ENCODE results near the gene SORCS1.
"Not testable (repeated sequence)": the region's sequence is repeated elsewhere in the genome, so short reads cannot be mapped to it uniquely, and the experiment has no call there.

The SORCS1 gene

DNA sequence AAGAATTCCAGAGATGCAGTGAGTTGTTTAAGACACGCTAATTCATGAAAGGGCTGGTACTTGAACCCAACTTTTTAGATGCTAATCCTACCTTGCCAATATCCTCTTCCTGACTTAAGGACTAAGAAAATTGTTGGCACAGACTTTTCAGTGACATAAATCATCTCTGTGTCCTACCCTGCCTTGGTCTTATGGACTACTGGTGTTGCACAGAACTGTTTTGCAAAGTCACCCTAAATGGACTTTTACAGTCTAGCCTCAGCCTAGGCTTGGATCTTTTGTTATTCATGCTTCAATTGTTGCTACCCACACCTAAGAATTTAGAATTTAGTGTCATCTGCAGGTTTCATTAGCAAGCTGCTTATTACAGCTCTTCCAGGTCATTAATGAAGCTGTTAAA, 112.7 kb downstream of the SORCS1 start:
- DNase-seq (ENCODE audit: low read depth, low spot score): no peak

DNA sequence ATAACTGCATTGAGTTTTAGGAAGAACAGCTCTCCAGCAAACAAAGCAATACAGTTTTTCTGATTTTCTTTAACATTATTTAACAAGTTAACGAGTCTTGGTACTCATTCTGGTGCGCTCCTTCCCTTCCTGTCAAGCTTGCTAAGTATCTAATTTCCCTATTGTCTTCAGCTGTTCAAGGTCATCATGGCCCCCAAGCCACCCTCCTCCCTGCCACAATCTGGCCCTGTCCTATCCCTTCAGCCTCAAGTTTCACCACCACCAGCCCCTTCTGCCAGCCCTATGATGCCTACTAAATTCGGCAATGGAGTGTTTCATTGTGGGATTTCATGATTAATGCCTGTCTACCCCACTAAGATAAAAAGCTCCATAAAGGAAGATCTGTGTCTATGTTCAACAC, 121.0 kb downstream of the SORCS1 start:
- DNase-seq (ENCODE audit: low read depth, low spot score): no peak

- no peak for DNase-seq (ENCODE audit: low read depth, low spot score)
Observed at GRCh38 chr10:107037192-107038122, 127.0 kb downstream of the SORCS1 start.

DNA sequence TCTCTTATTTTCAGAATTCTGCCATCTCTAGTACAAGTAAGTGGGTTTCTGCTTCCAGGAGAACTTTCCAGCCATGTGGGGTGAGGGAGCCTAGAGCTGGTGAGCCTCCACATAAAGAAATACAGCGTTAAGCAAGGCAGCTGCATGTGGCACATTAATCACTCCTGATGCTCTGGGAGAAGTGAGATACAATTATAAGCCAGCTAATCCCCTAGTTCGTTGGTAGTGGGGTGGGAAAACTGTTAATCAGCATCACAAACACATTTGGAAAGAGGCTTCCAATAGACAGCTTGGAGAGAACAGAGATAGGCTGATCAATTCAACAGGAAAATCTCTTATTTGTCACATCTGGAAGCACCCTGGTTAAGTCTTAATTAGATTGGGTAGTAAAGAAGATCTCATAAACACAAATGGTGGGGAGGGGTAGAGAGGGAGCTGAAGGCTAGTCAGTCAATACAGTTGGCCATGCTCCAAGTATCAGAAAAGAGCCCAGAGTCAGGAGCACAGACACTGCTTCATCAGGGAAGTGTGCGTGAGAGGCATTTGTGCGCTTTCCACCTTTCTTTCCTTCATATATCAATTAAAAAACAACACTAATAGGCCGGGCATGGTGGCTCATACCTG, 130.6 kb downstream of the SORCS1 start:
- no peak for DNase-seq (ENCODE audit: low read depth, low spot score)

DNA sequence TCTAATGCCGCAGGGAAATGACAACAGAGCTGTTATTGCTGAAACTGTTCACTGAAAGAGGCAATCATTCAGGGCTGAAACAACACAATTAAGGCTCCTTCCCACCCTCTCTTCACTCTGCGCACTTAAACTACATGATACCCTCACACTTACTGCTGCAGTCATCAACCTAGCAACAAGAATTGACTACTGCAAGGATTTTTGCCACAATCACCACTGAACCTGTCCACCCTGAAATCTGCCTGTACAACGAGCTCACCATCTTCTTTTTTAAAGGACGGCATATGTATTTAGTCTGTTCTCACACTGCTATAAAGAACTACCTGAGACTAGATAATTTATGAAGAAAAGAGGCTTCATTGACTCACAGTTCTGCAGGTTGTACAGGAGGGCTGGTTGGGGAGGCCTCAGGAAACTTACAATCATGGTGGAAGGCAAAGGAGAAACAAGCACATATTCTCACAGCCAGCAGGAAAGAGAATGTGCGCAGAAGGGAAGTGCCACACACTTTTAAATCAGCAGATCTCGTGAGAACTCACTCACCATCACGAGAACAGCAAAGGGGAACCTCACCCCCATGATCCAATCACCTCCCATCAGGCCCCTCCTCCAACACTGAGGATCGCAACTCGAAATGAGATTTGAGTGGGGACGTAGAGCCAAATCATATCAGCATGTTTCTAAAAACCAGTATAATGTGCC, 131.7 kb downstream of the SORCS1 start:
- no peak for DNase-seq (ENCODE audit: low read depth, low spot score)

- DNase-seq (ENCODE audit: low read depth, low spot score): no peak
Observed at GRCh38 chr10:107031931-107032699, 132.4 kb downstream of the SORCS1 start.

DNA sequence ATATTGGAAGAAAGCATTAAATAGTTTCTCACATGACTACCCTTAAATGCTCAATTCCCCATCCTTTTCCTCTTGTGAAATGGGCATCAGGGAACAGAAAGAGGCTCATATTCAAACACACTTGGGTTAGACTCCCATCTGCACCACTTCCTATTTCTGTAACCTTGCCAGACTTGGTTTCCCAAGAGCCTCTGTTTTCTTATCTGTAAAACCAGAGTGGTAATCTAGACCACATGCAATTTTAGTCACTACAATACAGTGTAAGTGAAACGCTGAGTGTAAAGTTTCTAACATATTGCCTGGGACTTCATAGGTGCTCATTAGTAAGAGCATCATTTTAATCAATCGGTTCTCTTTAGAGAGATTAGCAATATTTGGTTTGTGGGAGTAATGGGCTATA, 136.3 kb downstream of the SORCS1 start:
- no peak for DNase-seq (ENCODE audit: low read depth, low spot score)

DNA sequence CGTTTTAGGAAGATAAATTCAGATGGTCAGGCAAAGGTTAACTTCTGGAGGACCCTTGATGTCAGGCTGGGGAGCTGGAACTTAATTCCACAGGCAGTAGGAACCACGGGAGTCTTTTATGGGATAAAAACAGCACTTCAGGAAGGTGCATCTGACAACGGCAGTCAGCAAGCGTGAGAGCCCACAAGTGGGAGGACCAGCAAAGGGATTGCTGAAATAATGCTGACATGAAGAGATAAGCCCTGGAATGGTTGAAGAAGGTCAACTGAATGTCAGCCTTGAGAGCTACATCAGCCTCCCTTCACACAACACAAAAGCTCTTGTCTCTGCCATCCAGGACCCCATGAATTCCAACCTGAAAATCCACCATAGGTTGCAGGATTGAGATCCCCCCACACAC, 138.8 kb downstream of the SORCS1 start:
- no peak for DNase-seq (ENCODE audit: low read depth, low spot score)

DNA sequence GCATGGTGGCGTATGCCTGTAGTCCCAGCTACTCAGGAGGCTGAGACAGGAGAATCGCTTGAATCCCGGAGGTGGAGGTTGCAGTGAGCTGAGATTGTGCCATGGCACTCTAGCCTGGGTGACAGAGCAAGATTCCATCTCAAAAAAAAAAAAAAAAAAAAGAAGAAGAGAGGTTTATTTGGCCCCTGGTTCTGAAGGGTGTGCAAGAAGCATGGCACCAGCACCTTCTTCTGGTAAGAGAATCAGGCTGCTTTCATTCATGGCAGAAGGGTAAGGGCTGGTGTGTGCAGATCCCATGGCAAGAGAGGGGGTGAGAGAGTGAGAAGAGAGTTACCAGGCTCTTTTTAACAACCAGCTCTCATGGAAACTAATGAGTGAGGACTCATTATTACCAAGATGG, 140.5 kb downstream of the SORCS1 start:
- DNase-seq (ENCODE audit: low read depth, low spot score): not testable (repeated sequence)

DNA sequence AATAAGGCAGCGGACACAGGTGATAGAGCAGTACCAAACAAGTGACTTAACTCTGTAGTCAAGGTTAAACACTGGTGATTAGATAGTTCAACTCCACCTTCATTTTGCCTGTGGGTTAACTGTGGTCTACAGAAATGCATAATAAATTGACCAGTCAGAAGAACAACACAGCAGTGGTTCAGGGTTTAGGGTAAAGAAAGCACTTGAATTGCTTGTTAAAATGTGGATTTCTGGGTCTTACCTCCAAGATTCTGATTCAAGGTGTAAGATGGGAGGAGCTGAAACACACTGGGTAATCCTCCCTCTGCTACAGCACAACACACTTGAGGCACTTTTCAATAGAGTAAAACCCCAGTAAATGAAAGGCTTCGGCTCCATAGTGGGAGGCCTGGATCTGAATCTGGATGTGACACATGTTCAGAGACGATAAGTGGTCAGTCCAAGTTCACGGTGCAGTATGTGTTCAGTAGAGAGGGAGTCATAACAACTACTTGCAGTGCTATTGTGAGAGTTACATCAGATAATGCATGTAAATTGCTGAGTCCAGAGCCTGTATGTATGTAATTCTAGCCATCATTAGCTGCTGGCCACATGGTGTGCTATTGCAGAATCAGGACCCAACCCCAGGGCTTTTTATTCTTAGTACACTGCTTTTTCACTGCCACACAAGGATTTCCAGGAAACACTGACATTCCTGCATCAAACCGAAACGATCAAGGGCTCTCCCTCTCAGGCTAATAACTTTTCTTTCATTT, 141.7 kb downstream of the SORCS1 start:
- DNase-seq (ENCODE audit: low read depth, low spot score): no peak

- DNase-seq (ENCODE audit: low read depth, low spot score): no peak
Observed at GRCh38 chr10:107019154-107019553, 145.4 kb downstream of the SORCS1 start.

DNA sequence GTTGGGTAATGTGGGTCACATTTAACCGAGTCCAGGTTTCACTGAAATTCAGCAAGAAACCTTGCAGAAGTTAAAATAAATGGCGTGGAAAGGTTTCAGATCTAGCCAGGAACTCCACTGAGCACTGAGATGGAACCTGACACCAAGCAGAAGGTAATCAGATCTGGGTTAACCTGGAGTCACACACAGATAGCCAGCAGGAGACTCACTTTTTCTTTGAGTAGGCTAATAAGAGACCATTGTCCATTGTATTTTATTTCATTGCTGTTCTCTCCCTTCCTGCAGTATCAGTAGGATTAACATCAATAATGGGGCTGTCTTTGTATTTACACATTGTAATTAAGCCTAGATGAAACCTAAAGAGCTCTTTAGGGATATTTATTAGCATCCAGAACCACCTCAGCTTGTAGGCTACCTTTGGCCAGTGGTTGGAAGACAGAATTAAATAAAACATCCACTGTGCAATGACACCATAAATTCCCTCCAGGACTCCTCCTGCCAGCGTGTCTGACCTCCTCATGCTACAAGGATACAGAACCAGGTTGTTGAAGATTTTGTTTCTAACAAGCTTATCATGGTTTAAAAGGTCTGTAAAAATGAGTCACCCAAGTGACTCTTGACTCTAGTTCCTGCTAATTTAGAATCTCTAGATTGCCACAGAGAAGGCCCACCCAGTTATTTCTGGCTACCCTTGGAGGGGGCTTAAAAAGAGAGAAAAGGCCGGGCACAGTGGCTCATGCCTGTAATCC, 151.1 kb downstream of the SORCS1 start:
- DNase-seq (ENCODE audit: low read depth, low spot score): no peak

DNA sequence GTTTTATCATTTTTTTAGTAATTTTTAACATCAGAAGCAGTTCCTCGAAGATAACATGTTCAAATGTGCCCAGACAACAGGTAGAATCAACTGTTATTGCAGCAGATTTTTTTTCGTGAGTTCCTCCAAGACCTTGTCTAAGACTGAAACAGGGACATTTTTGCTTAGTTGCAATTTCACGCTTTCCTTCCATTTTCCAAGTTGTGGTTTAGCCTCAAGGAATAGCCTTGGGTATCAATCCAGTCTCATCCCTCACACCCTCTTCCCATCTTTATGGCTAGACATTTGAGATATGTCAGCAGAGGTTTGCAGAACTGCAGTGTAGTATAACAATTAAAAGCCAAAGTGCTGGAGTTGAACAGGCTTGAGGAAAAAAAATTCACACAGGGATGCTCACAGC, 152.5 kb downstream of the SORCS1 start:
- DNase-seq (ENCODE audit: low read depth, low spot score): no peak

- no peak for DNase-seq (ENCODE audit: low read depth, low spot score)
Observed at GRCh38 chr10:107011105-107011504, 153.4 kb downstream of the SORCS1 start.

GRCh38 chr10:107010531-107010930, 154.0 kb downstream of the SORCS1 start:
- no peak for DNase-seq (ENCODE audit: low read depth, low spot score)

DNA sequence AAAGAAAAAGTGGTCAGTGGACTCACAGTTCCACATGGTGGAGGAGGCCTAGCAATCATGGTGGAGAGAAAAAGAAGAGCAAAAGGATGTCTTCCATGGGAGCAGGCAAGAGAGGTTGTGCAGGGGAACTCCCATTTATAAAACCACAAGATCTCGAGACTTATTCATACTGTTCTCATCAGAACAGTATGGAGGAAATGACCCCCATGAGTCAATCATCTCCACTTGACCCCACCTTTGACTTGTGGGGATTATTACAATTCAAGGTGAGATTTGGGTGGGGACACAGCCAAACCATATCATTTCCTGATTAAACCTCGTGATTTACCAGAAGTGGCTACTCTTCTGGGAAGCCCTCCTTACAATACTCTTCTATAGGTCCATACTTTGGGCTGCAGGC, 160.1 kb downstream of the SORCS1 start:
- DNase-seq (ENCODE audit: low read depth, low spot score): no peak

DNA sequence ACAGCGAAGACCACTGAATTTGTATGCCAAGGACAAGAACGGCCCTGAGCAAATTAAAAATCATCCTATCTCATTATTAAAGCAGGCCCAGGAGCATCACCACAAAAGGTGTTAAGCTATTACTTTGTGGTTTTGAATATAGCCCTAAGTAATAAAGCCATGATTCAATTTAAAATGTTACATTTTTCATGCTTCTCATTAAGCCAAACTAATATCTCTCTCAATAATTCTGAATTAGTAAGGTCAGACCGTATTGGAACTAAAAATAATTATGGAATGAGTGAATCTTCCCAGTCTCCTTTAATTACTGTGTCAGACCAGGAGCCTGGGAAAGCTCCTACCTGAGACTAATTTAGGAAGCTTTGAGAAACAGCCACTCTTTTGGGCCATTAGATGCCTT, 162.4 kb downstream of the SORCS1 start:
- DNase-seq (ENCODE audit: low read depth, low spot score): no peak

- no peak for DNase-seq (ENCODE audit: low read depth, low spot score)
Observed at GRCh38 chr10:106999118-106999707, 165.3 kb downstream of the SORCS1 start.

DNA sequence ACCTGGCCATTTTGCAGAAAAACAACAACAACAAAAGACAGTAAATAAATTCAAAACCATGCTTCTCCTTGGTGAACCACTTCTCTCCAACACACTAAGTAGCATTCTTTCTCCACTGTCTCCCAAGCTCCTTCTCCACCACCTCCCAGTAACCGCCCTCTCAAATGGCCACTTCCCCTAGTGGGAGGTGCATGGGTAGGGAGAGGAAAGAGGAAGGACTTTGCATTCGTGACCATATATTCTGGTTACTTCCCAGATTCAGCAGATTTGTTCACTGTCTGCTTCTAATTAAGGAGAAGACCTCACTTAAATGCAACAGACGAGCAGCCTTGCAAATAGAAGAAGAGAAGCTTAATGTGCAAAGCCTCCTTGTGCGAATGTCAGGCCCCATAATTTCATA, 166.8 kb downstream of the SORCS1 start:
- no peak for DNase-seq (ENCODE audit: low read depth, low spot score)

DNA sequence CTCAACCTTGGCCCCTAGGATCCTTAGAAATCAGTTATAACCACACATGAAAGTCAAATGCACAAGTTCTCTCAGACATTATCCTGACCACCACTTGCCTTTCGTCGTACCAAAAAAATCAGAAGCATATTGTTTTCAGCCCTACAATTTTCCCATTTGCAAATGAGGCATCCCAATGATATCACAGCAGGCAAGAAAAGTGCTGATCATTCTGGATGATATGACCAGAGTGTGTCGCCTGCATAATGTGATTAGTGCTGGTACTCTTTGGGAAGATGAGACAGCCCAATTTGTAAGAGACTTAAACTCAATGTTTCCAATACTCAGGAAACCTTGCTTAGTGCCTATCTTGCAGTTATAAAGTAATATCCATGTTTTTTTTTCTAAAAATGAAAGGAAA, 168.0 kb downstream of the SORCS1 start:
- no peak for DNase-seq (ENCODE audit: low read depth, low spot score)

Data from ELF-1 (cell line).